GM10248 (cell line): ENCODE measurements around the gene FGF14.

Experiments
- CTCF ChIA-PET: fragments of 300-600 bp; sonication (Branson Sonifier 250); formaldehyde crosslinking; extraction: SDS; loops from one replicate; lab custom pipeline; 2021; ENCODE audit warnings: antibody characterized with exemption; lab: Yijun Ruan, JAX
- POLR2A ChIA-PET: fragments of 350-650 bp; sonication (Branson Sonifier 250); formaldehyde crosslinking; extraction: SDS; loops from one replicate; lab custom pipeline; 2020; ENCODE audit warnings: antibody characterized with exemption; lab: Yijun Ruan, JAX
- DNase-seq: peaks from one replicate; pipeline ENCODE4 v3.0.0; 2012; ENCODE audit errors: extremely low spot score
- CTCF ChIP-seq: IDR thresholded peaks from 2 replicates; pipeline ENCODE4 v1.5.1; 2012; ENCODE audit warnings: mild to moderate bottlenecking, low read depth; ENCODE audit errors: extremely low read depth, missing control alignments, control extremely low read depth

FGF14 gene

GRCh38 chr13:101700598-101700997 lies 701.2 kb downstream of the FGF14 start:
- no peak for TF ChIP-seq CTCF
- ChIA-PET POLR2A (no interaction called here), CTCF (interaction anchor here (1.2 kb wide), 1 partner anchor 11 kb away, joined by 6 read pairs; no protein-coding TSS in a partner anchor)
- DNase-seq, result no peak

- DNase-seq, result no peak
- CTCF ChIA-PET, result no interaction called here
- no peak for TF ChIP-seq CTCF
- POLR2A ChIA-PET, result no interaction called here
Observed at GRCh38 chr13:101698400-101698799, 703.4 kb downstream of the FGF14 start.

GRCh38 chr13:101697745-101698144 lies 704.1 kb downstream of the FGF14 start:
- TF ChIP-seq CTCF, result no peak
- no peak for DNase-seq
- ChIA-PET POLR2A (no interaction called here), CTCF (no interaction called here)

GRCh38 chr13:101695870-101696516 lies 705.9 kb downstream of the FGF14 start:
- TF ChIP-seq CTCF, result no peak
- POLR2A ChIA-PET, result no interaction called here
- CTCF ChIA-PET, result no interaction called here
- DNase-seq, result no peak

GRCh38 chr13:101691341-101691860 lies 710.4 kb downstream of the FGF14 start:
- ChIA-PET CTCF (no interaction called here), POLR2A (no interaction called here)
- TF ChIP-seq CTCF, result no peak
- DNase-seq, result no peak

- POLR2A ChIA-PET, result no interaction called here
- no peak for DNase-seq
- CTCF ChIA-PET, result interaction anchor here (0.8 kb wide), 1 partner anchor 26 kb away, joined by 3 read pairs; no protein-coding TSS in a partner anchor
- no peak for TF ChIP-seq CTCF
Observed at GRCh38 chr13:101690871-101691270, 711.0 kb downstream of the FGF14 start.
